ENCODE data around the gene PRPF8. TPM values are rescaled to one million over a fixed set of nuclear protein-coding genes. Genes with fewer than 3 reads are reported as not detected.

PRPF8 gene
- total and polyA plus RNA-seq, 2 of the 13 experiments (the other 11 are each of a cell fraction or from before 2014, with no cell fraction given) = 112 to 179 TPM

GRCh38 chr17:1629504-1630310 lies 55.0 kb downstream of the PRPF8 start (continued):
- peak; percentile 59; the same call in 1 of the 2 replicates for TF ChIP-seq ZZZ3 (CRISPR knock-in tag; IDR thresholded peaks at IDR 0.05; ENCODE audit: borderline replicate concordance)
- no peak for TF ChIP-seq FOXM1 (CRISPR knock-in tag; IDR thresholded peaks at IDR 0.05)
- no peak for TF ChIP-seq MXD4 (CRISPR knock-in tag; IDR thresholded peaks at IDR 0.05)
- TF ChIP-seq ZNF251 (CRISPR knock-in tag; IDR thresholded peaks at IDR 0.05) = 0 out of 2 replicates have a peak, but pooled peaks have one; percentile 23
- no peak; the same call in 1 of the 2 replicates for TF ChIP-seq ZNF274 (CRISPR knock-in tag; IDR thresholded peaks at IDR 0.05)
- no peak for TF ChIP-seq EED (CRISPR knock-in tag; IDR thresholded peaks at IDR 0.05)
- TF ChIP-seq, protein P1, sequence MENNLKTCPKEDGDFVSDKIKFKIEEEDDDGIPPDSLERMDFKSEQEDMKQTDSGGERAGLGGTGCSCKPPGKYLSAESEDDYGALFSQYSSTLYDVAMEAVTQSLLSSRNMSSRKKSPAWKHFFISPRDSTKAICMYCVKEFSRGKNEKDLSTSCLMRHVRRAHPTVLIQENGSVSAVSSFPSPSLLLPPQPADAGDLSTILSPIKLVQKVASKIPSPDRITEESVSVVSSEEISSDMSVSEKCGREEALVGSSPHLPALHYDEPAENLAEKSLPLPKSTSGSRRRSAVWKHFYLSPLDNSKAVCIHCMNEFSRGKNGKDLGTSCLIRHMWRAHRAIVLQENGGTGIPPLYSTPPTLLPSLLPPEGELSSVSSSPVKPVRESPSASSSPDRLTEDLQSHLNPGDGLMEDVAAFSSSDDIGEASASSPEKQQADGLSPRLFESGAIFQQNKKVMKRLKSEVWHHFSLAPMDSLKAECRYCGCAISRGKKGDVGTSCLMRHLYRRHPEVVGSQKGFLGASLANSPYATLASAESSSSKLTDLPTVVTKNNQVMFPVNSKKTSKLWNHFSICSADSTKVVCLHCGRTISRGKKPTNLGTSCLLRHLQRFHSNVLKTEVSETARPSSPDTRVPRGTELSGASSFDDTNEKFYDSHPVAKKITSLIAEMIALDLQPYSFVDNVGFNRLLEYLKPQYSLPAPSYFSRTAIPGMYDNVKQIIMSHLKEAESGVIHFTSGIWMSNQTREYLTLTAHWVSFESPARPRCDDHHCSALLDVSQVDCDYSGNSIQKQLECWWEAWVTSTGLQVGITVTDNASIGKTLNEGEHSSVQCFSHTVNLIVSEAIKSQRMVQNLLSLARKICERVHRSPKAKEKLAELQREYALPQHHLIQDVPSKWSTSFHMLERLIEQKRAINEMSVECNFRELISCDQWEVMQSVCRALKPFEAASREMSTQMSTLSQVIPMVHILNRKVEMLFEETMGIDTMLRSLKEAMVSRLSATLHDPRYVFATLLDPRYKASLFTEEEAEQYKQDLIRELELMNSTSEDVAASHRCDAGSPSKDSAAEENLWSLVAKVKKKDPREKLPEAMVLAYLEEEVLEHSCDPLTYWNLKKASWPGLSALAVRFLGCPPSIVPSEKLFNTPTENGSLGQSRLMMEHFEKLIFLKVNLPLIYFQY (CRISPR knock-in tag; IDR thresholded peaks at IDR 0.05; ENCODE audit: borderline replicate concordance) = no peak
- TF ChIP-seq ZBTB7A (CRISPR knock-in tag; IDR thresholded peaks at IDR 0.05) = peak; percentile 72; the same call in 1 of the 2 replicates
- TF ChIP-seq MAF1 (CRISPR knock-in tag; IDR thresholded peaks at IDR 0.05; ENCODE audit: borderline replicate concordance) = no peak
- no peak for TF ChIP-seq IRX3 (CRISPR knock-in tag; IDR thresholded peaks at IDR 0.05; ENCODE audit: borderline replicate concordance, low read depth)
- TF ChIP-seq FOXP4 (CRISPR knock-in tag; IDR thresholded peaks at IDR 0.05) = no peak
- no peak for TF ChIP-seq CBFB (CRISPR knock-in tag; IDR thresholded peaks at IDR 0.05)
- no peak for TF ChIP-seq SP4 (CRISPR knock-in tag; IDR thresholded peaks at IDR 0.05)
- TF ChIP-seq ZNF263 (CRISPR knock-in tag; IDR thresholded peaks at IDR 0.05) = peak; percentile 77
- TF ChIP-seq ZFP1 (CRISPR knock-in tag; IDR thresholded peaks at IDR 0.05) = no peak
- no peak for TF ChIP-seq ZBTB8A (CRISPR knock-in tag; IDR thresholded peaks at IDR 0.05; ENCODE audit: borderline replicate concordance, low read depth)
- TF ChIP-seq, protein P2, sequence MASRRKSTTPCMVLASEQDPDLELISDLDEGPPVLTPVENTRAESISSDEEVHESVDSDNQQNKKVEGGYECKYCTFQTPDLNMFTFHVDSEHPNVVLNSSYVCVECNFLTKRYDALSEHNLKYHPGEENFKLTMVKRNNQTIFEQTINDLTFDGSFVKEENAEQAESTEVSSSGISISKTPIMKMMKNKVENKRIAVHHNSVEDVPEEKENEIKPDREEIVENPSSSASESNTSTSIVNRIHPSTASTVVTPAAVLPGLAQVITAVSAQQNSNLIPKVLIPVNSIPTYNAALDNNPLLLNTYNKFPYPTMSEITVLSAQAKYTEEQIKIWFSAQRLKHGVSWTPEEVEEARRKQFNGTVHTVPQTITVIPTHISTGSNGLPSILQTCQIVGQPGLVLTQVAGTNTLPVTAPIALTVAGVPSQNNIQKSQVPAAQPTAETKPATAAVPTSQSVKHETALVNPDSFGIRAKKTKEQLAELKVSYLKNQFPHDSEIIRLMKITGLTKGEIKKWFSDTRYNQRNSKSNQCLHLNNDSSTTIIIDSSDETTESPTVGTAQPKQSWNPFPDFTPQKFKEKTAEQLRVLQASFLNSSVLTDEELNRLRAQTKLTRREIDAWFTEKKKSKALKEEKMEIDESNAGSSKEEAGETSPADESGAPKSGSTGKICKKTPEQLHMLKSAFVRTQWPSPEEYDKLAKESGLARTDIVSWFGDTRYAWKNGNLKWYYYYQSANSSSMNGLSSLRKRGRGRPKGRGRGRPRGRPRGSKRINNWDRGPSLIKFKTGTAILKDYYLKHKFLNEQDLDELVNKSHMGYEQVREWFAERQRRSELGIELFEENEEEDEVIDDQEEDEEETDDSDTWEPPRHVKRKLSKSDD (CRISPR knock-in tag; IDR thresholded peaks at IDR 0.05; ENCODE audit: low read depth) = no peak
- no peak for TF ChIP-seq HNF4G (IDR thresholded peaks at IDR 0.05; ENCODE audit: borderline replicate concordance, low read depth, low read length)
- TF ChIP-seq HNF4G (CRISPR knock-in tag; IDR thresholded peaks at IDR 0.05; ENCODE audit: borderline replicate concordance, low read depth) = no peak
- TF ChIP-seq IRF1 (CRISPR knock-in tag; IDR thresholded peaks at IDR 0.05; ENCODE audit: low read depth) = no peak
